AG10803 (cell line): Measurements from ENCODE around the gene MED8.

Source experiments
- DNase-seq: peaks from one replicate; pipeline ENCODE4 v3.0.0; 2010; ENCODE audit warnings: low read depth
- H3K4me3 ChIP-seq: 2 replicates; pipeline ENCODE4 v1.5.1; 2011; ENCODE audit warnings: mild to moderate bottlenecking, low read length, control low read depth
- CTCF ChIP-seq: conservative IDR thresholded peaks from 2 replicates; pipeline ENCODE4 v1.5.1; 2011; ENCODE audit warnings: mild to moderate bottlenecking, low read length, control low read depth, inconsistent platforms

Gene MED8

GRCh38 chr1:43427524-43427923, 37.9 kb upstream of the MED8 start:
- DNase-seq: no peak
- no peak for TF ChIP-seq CTCF
- H3K4me3 ChIP-seq: no peak overlapping the region

- no peak for DNase-seq
- TF ChIP-seq CTCF: no peak
Observed at GRCh38 chr1:43426221-43426620, 36.6 kb upstream of the MED8 start.

GRCh38 chr1:43425045-43425444, 35.4 kb upstream of the MED8 start:
- no peak overlapping the region for H3K4me3 ChIP-seq
- DNase-seq: no peak
- TF ChIP-seq CTCF: no peak

More at GRCh38 chr1:43426221-43426620, 36.6 kb upstream of the MED8 start:
- H3K4me3 ChIP-seq: no peak overlapping the region

- DNase-seq: no peak
- no peak overlapping the region for H3K4me3 ChIP-seq
- no peak for TF ChIP-seq CTCF
Observed at GRCh38 chr1:43423672-43424550, 34.3 kb upstream of the MED8 start.

GRCh38 chr1:43422995-43423671, 33.5 kb upstream of the MED8 start:
- H3K4me3 ChIP-seq: no peak overlapping the region
- no peak for DNase-seq
- no peak for TF ChIP-seq CTCF

- no peak for DNase-seq
- H3K4me3 ChIP-seq: no peak overlapping the region
- TF ChIP-seq CTCF: no peak
Observed at GRCh38 chr1:43421976-43422750, 32.6 kb upstream of the MED8 start.
